RKO (cell line): ENCODE measurements around the gene DNAJC5.
"Not testable (repeated sequence)": the region's sequence is repeated elsewhere in the genome, so short reads cannot be mapped to it uniquely, and the experiment has no call there.

Experiments
- DNase-seq: peaks from one replicate; pipeline ENCODE4 v3.0.0-alpha.2; 2016; ENCODE audit warnings: low spot score

The DNAJC5 gene

GRCh38 chr20:63968136-63968927, 73.4 kb downstream of the DNAJC5 start:
- no peak for DNase-seq

- no peak for DNase-seq
Measured at GRCh38 chr20:63968928-63969760, 74.2 kb downstream of the DNAJC5 start.

GRCh38 chr20:63969838-63970713, 75.2 kb downstream of the DNAJC5 start, which contains the start of gene ZNF512B:
TSS of gene ZNF512B (minus strand) at chr20:63969930. CDS start at chr20:63967950, 1,980 bp downstream.
- no peak for DNase-seq

GRCh38 chr20:63970714-63971431, 75.9 kb downstream of the DNAJC5 start:
- DNase-seq, result no peak

- not testable (repeated sequence) for DNase-seq
Measured at GRCh38 chr20:63971960-63972311, 77.0 kb downstream of the DNAJC5 start.

GRCh38 chr20:63972312-63973159, 77.6 kb downstream of the DNAJC5 start:
- DNase-seq, result peak; percentile 55

GRCh38 chr20:63973160-63973479, 78.2 kb downstream of the DNAJC5 start:
- no peak for DNase-seq

GRCh38 chr20:63973636-63974401, 78.9 kb downstream of the DNAJC5 start:
- DNase-seq, result peak; percentile 74

- DNase-seq, result no peak
Measured at GRCh38 chr20:63974402-63975200, 79.7 kb downstream of the DNAJC5 start.

- not testable (repeated sequence) for DNase-seq
Measured at GRCh38 chr20:63976511-63976910, 81.6 kb downstream of the DNAJC5 start.

- DNase-seq, result no peak
Measured at GRCh38 chr20:63976980-63977738, 82.2 kb downstream of the DNAJC5 start.

GRCh38 chr20:63977739-63978276, 82.9 kb downstream of the DNAJC5 start:
- peak; percentile 95 for DNase-seq

- DNase-seq, result peak; percentile 84
Measured at GRCh38 chr20:63978319-63979228, 83.6 kb downstream of the DNAJC5 start.

GRCh38 chr20:63979229-63979556, 84.3 kb downstream of the DNAJC5 start:
- DNase-seq, result no peak

- DNase-seq, result peak; percentile 80
Measured at GRCh38 chr20:63979557-63980316, 84.8 kb downstream of the DNAJC5 start, which contains the start of gene SAMD10. TSS of gene SAMD10 (minus strand) at chr20:63979642. CDS start at chr20:63979467, 175 bp downstream.

- peak; percentile 90 for DNase-seq
Measured at GRCh38 chr20:63980317-63980805, 85.4 kb downstream of the DNAJC5 start.
